Measurements from ENCODE around the gene MAGEB2.
A peak's percentile ranks its signal among the peaks of the same experiment; 100 is the strongest.

The MAGEB2 gene, protein sequence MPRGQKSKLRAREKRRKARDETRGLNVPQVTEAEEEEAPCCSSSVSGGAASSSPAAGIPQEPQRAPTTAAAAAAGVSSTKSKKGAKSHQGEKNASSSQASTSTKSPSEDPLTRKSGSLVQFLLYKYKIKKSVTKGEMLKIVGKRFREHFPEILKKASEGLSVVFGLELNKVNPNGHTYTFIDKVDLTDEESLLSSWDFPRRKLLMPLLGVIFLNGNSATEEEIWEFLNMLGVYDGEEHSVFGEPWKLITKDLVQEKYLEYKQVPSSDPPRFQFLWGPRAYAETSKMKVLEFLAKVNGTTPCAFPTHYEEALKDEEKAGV

DNA sequence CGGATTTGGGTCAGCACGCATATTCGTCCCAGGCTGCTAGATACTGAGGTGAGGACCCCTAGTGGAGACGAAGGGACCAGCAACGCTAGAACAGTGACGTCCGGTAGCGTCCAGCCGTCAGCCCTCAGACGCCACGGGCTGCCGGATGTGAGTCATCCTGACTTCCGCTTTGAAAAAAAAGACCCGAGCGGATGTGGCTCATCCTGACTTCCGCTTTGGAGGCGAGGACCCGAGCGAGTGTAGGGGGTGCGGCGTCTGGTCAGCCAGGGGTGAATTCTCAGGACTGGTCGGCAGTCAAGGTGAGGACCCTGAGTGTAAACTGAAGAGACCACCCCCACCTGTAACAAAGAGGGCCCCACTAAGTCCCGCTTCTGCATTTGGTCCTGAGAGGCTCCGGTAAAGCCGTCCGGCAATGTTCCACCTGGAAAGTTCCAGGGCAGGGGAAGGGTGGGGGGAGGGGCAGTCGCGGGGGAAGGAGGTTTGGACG is at the start of gene MAGEB2:
Gene MAGEB2, plus strand, starts transcription at position 207 of the 487 bp plus-strand sequence. CDS start 3,018 bp downstream, outside the sequence.
- Histone ChIP-seq H3K9me3 (ENCODE audit: insufficient read depth, low read depth, low read length) (no peaks in the 10 kb centered on the region), H2AFZ (ENCODE audit: low read length) (no peak within 1 kb of the TSS), H3K79me2 (ENCODE audit: insufficient read depth, low read length) (no peaks in the 10 kb centered on the region), H3K27me3 (ENCODE audit: insufficient read depth, low read length, poor library complexity, severe bottlenecking) (no peaks in the 10 kb centered on the region), H3F3A (ENCODE audit: low read depth) (no peaks in the 10 kb centered on the region), H3K4me2 (ENCODE audit: low read depth, low read length, poor library complexity, severe bottlenecking) (no peak within 1 kb of the TSS), H4K20me1 (ENCODE audit: insufficient read depth, low read length, poor library complexity, severe bottlenecking) (no peaks in the 10 kb centered on the region), H3K36me3 (ENCODE audit: insufficient read depth, low read length) (no peaks in the 10 kb centered on the region), H3K9me2 (replicated peaks; ENCODE audit: low read depth, low read length) (no peaks in the 10 kb centered on the region), H3K4me3 (ENCODE audit: low read length, poor library complexity, severe bottlenecking) (no peak within 1 kb of the TSS), H3K9ac (ENCODE audit: low read depth, low read length, poor library complexity, severe bottlenecking) (no peak within 1 kb of the TSS), H3K4me1 (ENCODE audit: insufficient read depth, low read length, poor library complexity, severe bottlenecking) (peaks cover 16% of the 10 kb centered on the region)
- TF ChIP-seq EZH2phosphoT487 (IDR thresholded peaks at IDR 0.05; ENCODE audit: borderline replicate concordance) = no peak
- TF ChIP-seq, protein P1, sequence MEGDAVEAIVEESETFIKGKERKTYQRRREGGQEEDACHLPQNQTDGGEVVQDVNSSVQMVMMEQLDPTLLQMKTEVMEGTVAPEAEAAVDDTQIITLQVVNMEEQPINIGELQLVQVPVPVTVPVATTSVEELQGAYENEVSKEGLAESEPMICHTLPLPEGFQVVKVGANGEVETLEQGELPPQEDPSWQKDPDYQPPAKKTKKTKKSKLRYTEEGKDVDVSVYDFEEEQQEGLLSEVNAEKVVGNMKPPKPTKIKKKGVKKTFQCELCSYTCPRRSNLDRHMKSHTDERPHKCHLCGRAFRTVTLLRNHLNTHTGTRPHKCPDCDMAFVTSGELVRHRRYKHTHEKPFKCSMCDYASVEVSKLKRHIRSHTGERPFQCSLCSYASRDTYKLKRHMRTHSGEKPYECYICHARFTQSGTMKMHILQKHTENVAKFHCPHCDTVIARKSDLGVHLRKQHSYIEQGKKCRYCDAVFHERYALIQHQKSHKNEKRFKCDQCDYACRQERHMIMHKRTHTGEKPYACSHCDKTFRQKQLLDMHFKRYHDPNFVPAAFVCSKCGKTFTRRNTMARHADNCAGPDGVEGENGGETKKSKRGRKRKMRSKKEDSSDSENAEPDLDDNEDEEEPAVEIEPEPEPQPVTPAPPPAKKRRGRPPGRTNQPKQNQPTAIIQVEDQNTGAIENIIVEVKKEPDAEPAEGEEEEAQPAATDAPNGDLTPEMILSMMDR (conservative IDR thresholded peaks at IDR 0.05; ENCODE audit: low read length) = no peak

DNA sequence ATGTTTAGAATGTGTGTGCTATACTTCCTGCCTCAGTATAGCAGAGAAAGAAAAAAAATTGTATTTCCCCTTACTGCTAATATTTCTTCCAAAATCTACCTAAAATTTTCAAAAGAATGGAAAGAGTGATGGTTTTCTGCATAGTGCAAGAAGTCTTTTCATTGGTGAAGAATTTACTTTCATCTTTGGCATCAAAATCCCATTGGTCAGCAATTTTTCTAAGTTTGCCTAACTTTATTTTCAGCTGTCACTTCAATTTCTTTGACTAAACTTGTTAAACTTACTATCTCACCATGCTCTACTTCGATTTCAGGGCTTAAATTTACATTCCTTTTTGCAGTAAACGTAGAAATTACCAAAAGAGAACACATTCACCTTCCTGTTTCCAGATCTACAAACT is 44.5 kb upstream of the MAGEB2 start:
- Histone ChIP-seq H4K20me1 (ENCODE audit: insufficient read depth, low read length, poor library complexity, severe bottlenecking) (no peaks in the 10 kb centered on the region), H2AFZ (ENCODE audit: low read length) (peak overlapping the region; percentile 27; the same call in 1 of the 2 replicates), H3K4me2 (ENCODE audit: low read depth, low read length, poor library complexity, severe bottlenecking) (peak overlapping the region; percentile 53), H3K9me2 (replicated peaks; ENCODE audit: low read depth, low read length) (no peaks in the 10 kb centered on the region), H3K9me3 (ENCODE audit: insufficient read depth, low read depth, low read length) (no peaks in the 10 kb centered on the region), H3K79me2 (ENCODE audit: insufficient read depth, low read length) (no peaks in the 10 kb centered on the region), H3K4me3 (ENCODE audit: low read length, poor library complexity, severe bottlenecking) (no peak overlapping the region), H3K27me3 (ENCODE audit: insufficient read depth, low read length, poor library complexity, severe bottlenecking) (no peaks in the 10 kb centered on the region), H3K9ac (ENCODE audit: low read depth, low read length, poor library complexity, severe bottlenecking) (no peak overlapping the region), H3K36me3 (ENCODE audit: insufficient read depth, low read length) (no peaks in the 10 kb centered on the region), H3K4me1 (ENCODE audit: insufficient read depth, low read length, poor library complexity, severe bottlenecking) (peaks cover 20% of the 10 kb centered on the region), H3F3A (ENCODE audit: low read depth) (no peaks in the 10 kb centered on the region)
- TF ChIP-seq, protein P1 (conservative IDR thresholded peaks at IDR 0.05; ENCODE audit: low read length) = no peak
- no peak for TF ChIP-seq EZH2phosphoT487 (IDR thresholded peaks at IDR 0.05; ENCODE audit: borderline replicate concordance)

DNA sequence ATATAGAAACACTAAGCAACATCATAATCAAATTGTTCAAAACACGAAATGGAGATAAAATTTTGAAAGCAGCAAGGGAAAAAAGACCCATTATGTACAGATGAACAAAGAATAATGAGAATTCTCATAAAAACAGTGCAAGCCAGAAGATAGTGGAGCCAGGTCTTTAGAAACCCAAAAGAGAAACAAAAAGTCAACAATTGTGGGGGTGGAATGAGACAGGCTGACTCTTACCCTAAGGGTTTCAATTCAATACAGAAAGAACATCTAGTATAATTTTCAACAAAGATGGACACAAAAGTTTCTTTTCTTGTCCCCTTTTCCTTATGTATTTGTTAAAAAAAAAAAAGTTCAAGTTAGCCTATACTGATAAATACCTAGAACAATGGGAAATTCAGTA is 34.0 kb upstream of the MAGEB2 start:
- TF ChIP-seq EZH2phosphoT487 (IDR thresholded peaks at IDR 0.05; ENCODE audit: borderline replicate concordance) = no peak
- TF ChIP-seq, protein P1 (conservative IDR thresholded peaks at IDR 0.05; ENCODE audit: low read length) = no peak
- H3K79me2 ChIP-seq (ENCODE audit: insufficient read depth, low read length) = no peaks in the 10 kb centered on the region

More for the DNA sequence above, 34.0 kb upstream of the MAGEB2 start:
- H3K9me3 ChIP-seq (ENCODE audit: insufficient read depth, low read depth, low read length) = no peaks in the 10 kb centered on the region
- H3K36me3 ChIP-seq (ENCODE audit: insufficient read depth, low read length) = no peaks in the 10 kb centered on the region
- H3K9me2 ChIP-seq (replicated peaks; ENCODE audit: low read depth, low read length) = no peaks in the 10 kb centered on the region
- H3K4me1 ChIP-seq (ENCODE audit: insufficient read depth, low read length, poor library complexity, severe bottlenecking) = no peaks in the 10 kb centered on the region
- H3K9ac ChIP-seq (ENCODE audit: low read depth, low read length, poor library complexity, severe bottlenecking) = no peak overlapping the region
- H3K4me2 ChIP-seq (ENCODE audit: low read depth, low read length, poor library complexity, severe bottlenecking) = no peak overlapping the region
- no peak overlapping the region for H2AFZ ChIP-seq (ENCODE audit: low read length)
- no peaks in the 10 kb centered on the region for H3K27me3 ChIP-seq (ENCODE audit: insufficient read depth, low read length, poor library complexity, severe bottlenecking)
- no peaks in the 10 kb centered on the region for H4K20me1 ChIP-seq (ENCODE audit: insufficient read depth, low read length, poor library complexity, severe bottlenecking)
- no peak overlapping the region for H3K4me3 ChIP-seq (ENCODE audit: low read length, poor library complexity, severe bottlenecking)
- H3F3A ChIP-seq (ENCODE audit: low read depth) = no peaks in the 10 kb centered on the region

Data from Loucy (cell line).